Measurements from ENCODE around the gene STX1B.
"Not testable (repeated sequence)": the region's sequence is repeated elsewhere in the genome, so short reads cannot be mapped to it uniquely, and the experiment has no call there.

Gene STX1B

GRCh38 chr16:31010585-31011325 lies at the start of gene STX1B:
Gene STX1B, minus strand, starts transcription at chr16:31010638. Its CDS starts 242 bp downstream, at chr16:31010396.
- DNase-seq = no peak

- DNase-seq = no peak
Observed at GRCh38 chr16:31055613-31056012, 45.2 kb upstream of the STX1B start.

GRCh38 chr16:31052114-31052513 lies 41.7 kb upstream of the STX1B start:
- DNase-seq = no peak

- DNase-seq = no peak
Observed at GRCh38 chr16:31050280-31051030, 40.0 kb upstream of the STX1B start.

GRCh38 chr16:31043898-31044481 lies 33.6 kb upstream of the STX1B start:
- no peak for DNase-seq

- DNase-seq = no peak
Observed at GRCh38 chr16:31043352-31043751, 32.9 kb upstream of the STX1B start.

- DNase-seq = no peak
Observed at GRCh38 chr16:31042866-31043265, 32.4 kb upstream of the STX1B start.

- no peak for DNase-seq
Observed at GRCh38 chr16:31038993-31039392, 28.6 kb upstream of the STX1B start.

GRCh38 chr16:31036691-31037090 lies 26.3 kb upstream of the STX1B start:
- DNase-seq = no peak

- peak; percentile 85 for DNase-seq
Observed at GRCh38 chr16:31033709-31034492, 23.5 kb upstream of the STX1B start.

GRCh38 chr16:31032736-31033708 lies 22.6 kb upstream of the STX1B start, which contains the start of gene STX4:
Gene STX4, plus strand, starts transcription at chr16:31033558. Its CDS starts 248 bp downstream, at chr16:31033806.
- peak; percentile 97 for DNase-seq

- DNase-seq = no peak
Observed at GRCh38 chr16:31031276-31031675, 20.8 kb upstream of the STX1B start.

- no peak for DNase-seq
Observed at GRCh38 chr16:31029272-31029671, 18.8 kb upstream of the STX1B start.

GRCh38 chr16:31025339-31025738 lies 14.9 kb upstream of the STX1B start:
- DNase-seq = no peak

- no peak for DNase-seq
Observed at GRCh38 chr16:31023627-31024226, 13.3 kb upstream of the STX1B start.

GRCh38 chr16:31023252-31023602 lies 12.8 kb upstream of the STX1B start:
- no peak for DNase-seq

- DNase-seq = no peak
Observed at GRCh38 chr16:31022544-31023251, 12.3 kb upstream of the STX1B start.

GRCh38 chr16:31020536-31020935 lies 10.1 kb upstream of the STX1B start:
- no peak for DNase-seq

- DNase-seq = not testable (repeated sequence)
Observed at GRCh38 chr16:31017756-31018155, 7.3 kb upstream of the STX1B start.

- DNase-seq = no peak
Observed at GRCh38 chr16:31016018-31016417, 5.6 kb upstream of the STX1B start.

GRCh38 chr16:31013292-31013691 lies 2.9 kb upstream of the STX1B start:
- not testable (repeated sequence) for DNase-seq
